Gastrocnemius medialis (tissue), 4 donors: ENCODE measurements around the gene TMEM214. TPM values are rescaled to one million over a fixed set of nuclear protein-coding genes. Genes with fewer than 3 reads are reported as not detected.

Experiments used
- ATAC-seq, 2 donors: fragments of 150-250 bp; one replicate each; pipeline ENCODE4 v1.9.1; 2016
- DNase-seq, 2 donors: peaks; one replicate each; pipeline ENCODE4 v3.0.0-alpha.2; 2019
- H3K27ac ChIP-seq, 4 donors: fragments of 200-600 bp; sonication (generic); 1 replicate in 1 of 4; 2 replicates in 3 of 4; pipeline ENCODE4 v1.5.1; 2016 to 2018; ENCODE audit warnings: mild to moderate bottlenecking in 2 of 4, moderate library complexity in 1 of 4
- H3K27me3 ChIP-seq, 3 donors: fragments of 200-600 bp; sonication (generic) in 2 of 3; 1 replicate in 1 of 3; 2 replicates in 2 of 3; pipeline versions ENCODE4 v1.5.1 to v1.6.0; 2016 to 2019; ENCODE audit warnings: mild to moderate bottlenecking in 1 of 3, moderate library complexity in 1 of 3
- H3K36me3 ChIP-seq, 2 donors: fragments of 200-600 bp; sonication (generic) in 1 of 2; one replicate each; pipeline ENCODE4 v1.5.1; 2017 to 2018
- H3K4me1 ChIP-seq, 2 donors: fragments of 200-600 bp; sonication (generic) in 1 of 2; one replicate each; pipeline ENCODE4 v1.5.1; 2016 to 2017; ENCODE audit warnings: mild to moderate bottlenecking in 2 of 2
- H3K4me3 ChIP-seq, 4 donors: fragments of 200-600 bp; sonication (generic) in 3 of 4; 1 replicate in 1 of 4; 2 replicates in 3 of 4; pipeline ENCODE4 v1.5.1; 2016 to 2019; ENCODE audit warnings: mild to moderate bottlenecking in 2 of 4
- H3K9me3 ChIP-seq, 3 donors: fragments of 200-600 bp; sonication (generic) in 2 of 3; 1 replicate in 1 of 3; 2 replicates in 2 of 3; pipeline ENCODE4 v1.5.1; 2016 to 2019
- POLR2A ChIP-seq, 2 donors: fragments of 450-650 bp; IDR thresholded peaks; one replicate each; pipeline ENCODE4 v1.6.1; 2017; ENCODE audit warnings: antibody characterized with exemption in 2 of 2, mild to moderate bottlenecking in 2 of 2, moderate library complexity in 2 of 2
- in situ Hi-C, 4 donors: fragments of 200-750 bp; cut with MboI; loops; one replicate each; pipeline versions ENCODE4 v1.15.0 to v1.8.0; 2017; ENCODE audit warnings: low sequenced_read_pairs in 4 of 4
- intact Hi-C: fragments of 100-400 bp; cut with DNase I; formaldehyde crosslinking; loops from one replicate; pipeline ENCODE4 v1.15.1; 2023; ENCODE audit warnings: low total_unique reads
- total RNA-seq, 4 donors: library from RNA; depleted of rRNA; stranded (reverse); fragments of >200 nt; gene quantifications; one replicate each; pipeline versions ENCODE4 v1.1.0 to v1.2.3, GENCODE V29; 2016
- TF ChIP-seq, protein P1 (sequence below), 5 experiments: fragments of 450-650 bp in 3 of 5; fragments of 200-600 bp in 2 of 5; sonication (generic) in 2 of 5; IDR thresholded peaks in 4 of 5; conservative IDR thresholded peaks in 1 of 5; 1 replicate in 4 of 5; 2 replicates in 1 of 5; pipeline ENCODE4 v1.5.1; 2016 to 2019; ENCODE audit warnings: antibody characterized with exemption in 5 of 5, mild to moderate bottlenecking in 3 of 5, moderate library complexity in 3 of 5

The TMEM214 gene, protein sequence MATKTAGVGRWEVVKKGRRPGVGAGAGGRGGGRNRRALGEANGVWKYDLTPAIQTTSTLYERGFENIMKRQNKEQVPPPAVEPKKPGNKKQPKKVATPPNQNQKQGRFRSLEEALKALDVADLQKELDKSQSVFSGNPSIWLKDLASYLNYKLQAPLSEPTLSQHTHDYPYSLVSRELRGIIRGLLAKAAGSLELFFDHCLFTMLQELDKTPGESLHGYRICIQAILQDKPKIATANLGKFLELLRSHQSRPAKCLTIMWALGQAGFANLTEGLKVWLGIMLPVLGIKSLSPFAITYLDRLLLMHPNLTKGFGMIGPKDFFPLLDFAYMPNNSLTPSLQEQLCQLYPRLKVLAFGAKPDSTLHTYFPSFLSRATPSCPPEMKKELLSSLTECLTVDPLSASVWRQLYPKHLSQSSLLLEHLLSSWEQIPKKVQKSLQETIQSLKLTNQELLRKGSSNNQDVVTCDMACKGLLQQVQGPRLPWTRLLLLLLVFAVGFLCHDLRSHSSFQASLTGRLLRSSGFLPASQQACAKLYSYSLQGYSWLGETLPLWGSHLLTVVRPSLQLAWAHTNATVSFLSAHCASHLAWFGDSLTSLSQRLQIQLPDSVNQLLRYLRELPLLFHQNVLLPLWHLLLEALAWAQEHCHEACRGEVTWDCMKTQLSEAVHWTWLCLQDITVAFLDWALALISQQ
- total RNA-seq = 10 to 100 TPM; 20.0 to 37.7 (median 24.9) TPM

DNA sequence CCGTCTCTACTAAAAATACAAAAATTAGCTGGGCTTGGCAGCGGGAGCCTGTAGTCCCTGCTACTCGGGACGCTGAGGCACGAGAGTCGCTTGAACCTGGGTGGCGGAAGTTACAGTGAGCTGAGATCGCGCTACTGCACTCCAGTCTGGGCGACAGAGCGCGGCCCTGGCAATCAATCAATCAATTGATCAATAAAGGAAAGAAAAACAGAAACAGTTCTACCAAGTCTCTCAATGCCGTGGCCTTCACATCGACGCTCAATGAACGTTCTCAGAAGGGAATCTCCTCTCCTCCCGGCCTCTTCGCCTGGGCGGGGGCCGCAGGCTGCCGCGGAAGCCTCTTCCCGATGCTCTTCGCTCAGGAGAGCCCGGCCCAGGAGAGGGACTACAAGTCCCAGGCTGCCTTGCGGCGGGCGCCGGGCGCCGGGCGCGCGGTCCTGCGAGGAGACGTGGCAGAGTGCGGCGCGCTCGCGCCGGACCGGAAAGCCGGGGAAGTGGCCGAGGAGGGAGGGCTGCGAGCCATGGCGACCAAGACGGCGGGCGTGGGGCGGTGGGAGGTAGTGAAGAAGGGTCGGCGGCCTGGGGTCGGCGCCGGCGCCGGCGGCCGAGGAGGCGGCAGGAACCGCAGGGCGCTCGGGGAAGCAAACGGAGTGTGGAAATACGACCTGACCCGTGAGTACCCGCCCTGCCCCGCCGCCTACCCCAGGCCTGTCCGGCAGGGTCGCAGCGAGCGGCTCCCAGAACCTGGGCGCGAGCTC is at the start of gene TMEM214:
TSS of gene TMEM214 (plus strand) at position 471 of the 758 bp plus-strand sequence. CDS start at position 522, 51 bp downstream.
- TF ChIP-seq, protein P1, sequence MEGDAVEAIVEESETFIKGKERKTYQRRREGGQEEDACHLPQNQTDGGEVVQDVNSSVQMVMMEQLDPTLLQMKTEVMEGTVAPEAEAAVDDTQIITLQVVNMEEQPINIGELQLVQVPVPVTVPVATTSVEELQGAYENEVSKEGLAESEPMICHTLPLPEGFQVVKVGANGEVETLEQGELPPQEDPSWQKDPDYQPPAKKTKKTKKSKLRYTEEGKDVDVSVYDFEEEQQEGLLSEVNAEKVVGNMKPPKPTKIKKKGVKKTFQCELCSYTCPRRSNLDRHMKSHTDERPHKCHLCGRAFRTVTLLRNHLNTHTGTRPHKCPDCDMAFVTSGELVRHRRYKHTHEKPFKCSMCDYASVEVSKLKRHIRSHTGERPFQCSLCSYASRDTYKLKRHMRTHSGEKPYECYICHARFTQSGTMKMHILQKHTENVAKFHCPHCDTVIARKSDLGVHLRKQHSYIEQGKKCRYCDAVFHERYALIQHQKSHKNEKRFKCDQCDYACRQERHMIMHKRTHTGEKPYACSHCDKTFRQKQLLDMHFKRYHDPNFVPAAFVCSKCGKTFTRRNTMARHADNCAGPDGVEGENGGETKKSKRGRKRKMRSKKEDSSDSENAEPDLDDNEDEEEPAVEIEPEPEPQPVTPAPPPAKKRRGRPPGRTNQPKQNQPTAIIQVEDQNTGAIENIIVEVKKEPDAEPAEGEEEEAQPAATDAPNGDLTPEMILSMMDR (IDR thresholded peaks at IDR 0.05 in 4 of 5, conservative IDR thresholded peaks at IDR 0.05 in 1 of 5) = peak in 3 of 5 experiments; percentile 31 to 37 (median 35)
- peak; percentile 87 to 90 for TF ChIP-seq POLR2A (IDR thresholded peaks at IDR 0.05)
- ATAC-seq (peak; percentile 91), DNase-seq (peak; percentile 75 to 86)
- peak within 1 kb of the TSS; percentile 86 to 93 (median 91) for H3K27ac ChIP-seq
- H3K4me1 ChIP-seq = peaks cover 14 to 16% of the 10 kb centered on the region in 2 donors
- in situ Hi-C loops (loop anchor here in 3 of 4 donors (10.0 kb wide), 1 partner anchor 52 kb away; the partner anchor contains the start of gene KHK (in 3 of the 3)), intact Hi-C loops (loop anchor here (1.0 to 5.0 kb wide), 2 partner anchors 18 to 55 kb away; partner anchors contain the start of gene KHK)
- peaks cover 0 to 30% of the 10 kb centered on the region in 2 donors for H3K36me3 ChIP-seq
- no peaks in the 10 kb centered on the region for H3K27me3 ChIP-seq
- peak within 1 kb of the TSS; percentile 84 to 97 (median 89) for H3K4me3 ChIP-seq
- H3K9me3 ChIP-seq = no peaks in the 10 kb centered on the region

DNA sequence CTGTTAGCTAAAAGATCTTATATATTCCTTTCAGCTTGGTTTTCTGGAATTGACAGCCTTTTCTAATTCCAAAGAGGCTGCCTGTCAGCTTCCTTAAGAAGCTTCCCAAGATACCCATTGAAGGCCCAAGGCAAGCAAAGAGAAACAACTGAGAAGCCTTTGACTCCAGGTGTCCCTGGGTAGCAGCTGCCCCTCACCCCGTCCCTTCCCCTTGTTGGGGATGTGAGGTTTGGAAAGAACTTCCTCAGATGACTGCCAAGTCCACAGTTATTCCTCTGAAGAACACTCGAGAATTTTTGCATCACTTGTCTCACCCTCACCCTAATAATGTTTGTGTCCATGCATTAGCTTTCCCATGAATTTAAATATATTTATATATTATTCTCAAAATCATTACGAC is 49.0 kb upstream of the TMEM214 start:
- H3K27me3 ChIP-seq = no peaks in the 10 kb centered on the region
- peaks cover 66 to 96% of the 10 kb centered on the region in 2 donors for H3K4me1 ChIP-seq
- ATAC-seq = no peak
- intact Hi-C loops = no loop called here
- H3K9me3 ChIP-seq = no peaks in the 10 kb centered on the region
- TF ChIP-seq, protein P1 (IDR thresholded peaks at IDR 0.05 in 4 of 5, conservative IDR thresholded peaks at IDR 0.05 in 1 of 5) = no peak
- no peak for TF ChIP-seq POLR2A (IDR thresholded peaks at IDR 0.05)
- H3K4me3 ChIP-seq = no peak overlapping the region
- peak overlapping the region; percentile 59 to 96 (median 80) for H3K27ac ChIP-seq
- H3K36me3 ChIP-seq = no peaks in the 10 kb centered on the region
- DNase-seq = no peak
- in situ Hi-C loops = no loop called here

- no peaks in the 10 kb centered on the region for H3K36me3 ChIP-seq
- H3K9me3 ChIP-seq = no peaks in the 10 kb centered on the region
- ATAC-seq = no peak
- in situ Hi-C loops = no loop called here
- peak overlapping the region in 1 of 4 donors; percentile 8 for H3K27ac ChIP-seq
- no peak for DNase-seq
- no peaks in the 10 kb centered on the region for H3K27me3 ChIP-seq
- no peak overlapping the region for H3K4me3 ChIP-seq
- intact Hi-C loops = no loop called here
- peaks cover 47 to 75% of the 10 kb centered on the region in 2 donors for H3K4me1 ChIP-seq
- no peak for TF ChIP-seq POLR2A (IDR thresholded peaks at IDR 0.05)
- TF ChIP-seq, protein P1 (IDR thresholded peaks at IDR 0.05 in 4 of 5, conservative IDR thresholded peaks at IDR 0.05 in 1 of 5) = no peak
Observed at GRCh38 chr2:26985807-26986206, 47.0 kb upstream of the TMEM214 start.

- TF ChIP-seq, protein P1 (IDR thresholded peaks at IDR 0.05 in 4 of 5, conservative IDR thresholded peaks at IDR 0.05 in 1 of 5) = no peak
- no peak for TF ChIP-seq POLR2A (IDR thresholded peaks at IDR 0.05)
- peak overlapping the region in 1 of 4 donors; percentile 22 for H3K27ac ChIP-seq
- peak in 1 of 2 donors; percentile 19 for ATAC-seq
- no peaks in the 10 kb centered on the region for H3K36me3 ChIP-seq
- no peak for DNase-seq
- H3K27me3 ChIP-seq = no peaks in the 10 kb centered on the region
- no peaks in the 10 kb centered on the region for H3K9me3 ChIP-seq
- intact Hi-C loops (no loop called here), in situ Hi-C loops (no loop called here)
- H3K4me1 ChIP-seq = peaks cover 39 to 67% of the 10 kb centered on the region in 2 donors
- no peak overlapping the region for H3K4me3 ChIP-seq
Observed at GRCh38 chr2:26986576-26986975, 46.2 kb upstream of the TMEM214 start.
